GM23338 (cell line): ENCODE results near the gene MBNL3. TPM values are rescaled to one million over a fixed set of nuclear protein-coding genes. Genes with fewer than 3 reads are reported as not detected.

Source experiments
- ATAC-seq: fragments of 200-7000 bp; cut with Tn5 transposase; 3 replicates; pipeline ENCODE4 v1.9.1; 2020
- DNase-seq: peaks from one replicate; pipeline ENCODE4 v3.0.0-alpha.2; 2015; ENCODE audit warnings: low spot score
- H2AFZ ChIP-seq: fragments of 200-600 bp; sonication (generic); 2 replicates; pipeline ENCODE4 v1.8.0; 2016; ENCODE audit warnings: antibody characterized with exemption, mild to moderate bottlenecking, moderate library complexity
- H3F3A ChIP-seq: fragments of 200-600 bp; sonication (generic); replicated peaks from 2 replicates; pipeline ENCODE4 v1.8.0; 2017; ENCODE audit warnings: antibody characterized with exemption, mixed run types, low read depth
- H3K27ac ChIP-seq: fragments of 200-600 bp; sonication (generic); 2 replicates; pipeline ENCODE4 v1.6.1; 2016; ENCODE audit warnings: low read depth
- H3K27me3 ChIP-seq: fragments of 200-600 bp; sonication (generic); 2 replicates; pipeline ENCODE4 v1.8.0; 2016; ENCODE audit warnings: mild to moderate bottlenecking, mixed run types, moderate library complexity; ENCODE audit not compliant: insufficient read depth
- H3K36me3 ChIP-seq: fragments of 200-600 bp; sonication (generic); 2 replicates; pipeline ENCODE4 v1.8.0; 2016; ENCODE audit warnings: mild to moderate bottlenecking; ENCODE audit not compliant: insufficient read depth
- H3K4me1 ChIP-seq: fragments of 200-600 bp; sonication (generic); 2 replicates; pipeline ENCODE4 v1.8.0; 2016; ENCODE audit warnings: mild to moderate bottlenecking, moderate library complexity; ENCODE audit not compliant: insufficient read depth
- H3K4me2 ChIP-seq: fragments of 200-600 bp; sonication (generic); 2 replicates; pipeline ENCODE4 v1.7.1; 2017; ENCODE audit warnings: mixed run types
- H3K4me3 ChIP-seq: fragments of 200-600 bp; sonication (generic); 2 replicates; pipeline ENCODE4 v1.6.1; 2016; ENCODE audit warnings: mixed run types
- H3K79me2 ChIP-seq: fragments of 200-600 bp; sonication (generic); replicated peaks from 2 replicates; pipeline ENCODE4 v1.8.0; 2017; ENCODE audit warnings: mild to moderate bottlenecking; ENCODE audit not compliant: insufficient read depth
- H3K9me2 ChIP-seq: fragments of 200-600 bp; sonication (generic); 2 replicates; pipeline ENCODE4 v1.8.0; 2017; ENCODE audit not compliant: insufficient read depth
- H4K20me1 ChIP-seq: fragments of 200-600 bp; sonication (generic); replicated peaks from 2 replicates; pipeline ENCODE4 v1.8.0; 2017; ENCODE audit warnings: mild to moderate bottlenecking; ENCODE audit not compliant: insufficient read depth
- H3K27ac Mint-ChIP-seq: 2 replicates; pipeline ENCODE4 v1.8.0; 2020; ENCODE audit warnings: inconsistent platforms, mild to moderate bottlenecking, moderate library complexity, mixed read lengths
- H3K27me3 Mint-ChIP-seq: 3 replicates; pipeline ENCODE4 v1.8.0; 2022; ENCODE audit warnings: low read depth, mild to moderate bottlenecking, moderate library complexity, mixed read lengths, inconsistent platforms; ENCODE audit not compliant: insufficient read depth, poor library complexity
- H3K36me3 Mint-ChIP-seq: 3 replicates; pipeline ENCODE4 v1.8.0; 2021; ENCODE audit warnings: low read depth, mild to moderate bottlenecking, inconsistent platforms, moderate library complexity, mixed read lengths
- H3K4me1 Mint-ChIP-seq: 3 replicates; pipeline ENCODE4 v1.8.0; 2020; ENCODE audit warnings: mild to moderate bottlenecking, inconsistent platforms, mixed read lengths
- H3K4me3 Mint-ChIP-seq: 3 replicates; pipeline ENCODE4 v1.8.0; 2021; ENCODE audit warnings: moderate library complexity, mild to moderate bottlenecking, inconsistent platforms, mixed read lengths
- H3K9me3 Mint-ChIP-seq: 3 replicates; pipeline ENCODE4 v1.8.0; 2020; ENCODE audit warnings: moderate library complexity, mild to moderate bottlenecking, inconsistent platforms, mixed read lengths
- CREB1 ChIP-seq: fragments of 250-450 bp; sonication (Bioruptor Pico); IDR thresholded peaks from 2 replicates; pipeline ENCODE4 v1.5.0; 2020; ENCODE audit warnings: low read depth, mild to moderate bottlenecking, moderate library complexity
- EZH2 ChIP-seq: fragments of 200-600 bp; sonication (generic); IDR thresholded peaks from one replicate; pipeline ENCODE4 v1.8.0; 2017; ENCODE audit warnings: antibody characterized with exemption, mild to moderate bottlenecking, low read depth; ENCODE audit not compliant: unreplicated experiment
- EZH2phosphoT487 ChIP-seq: fragments of 200-600 bp; sonication (generic); IDR thresholded peaks from one replicate; pipeline ENCODE4 v1.8.1; 2018; ENCODE audit warnings: antibody characterized with exemption; ENCODE audit not compliant: unreplicated experiment
- JUNB ChIP-seq: IDR thresholded peaks from one replicate; pipeline ENCODE4 v1.6.1; 2016; ENCODE audit warnings: antibody characterized with exemption; ENCODE audit not compliant: unreplicated experiment
- POLR2AphosphoS5 ChIP-seq: IDR thresholded peaks from 2 replicates; pipeline ENCODE4 v1.6.1; 2016; ENCODE audit warnings: antibody characterized with exemption, low read depth
- REST ChIP-seq: IDR thresholded peaks from one replicate; pipeline ENCODE4 v1.6.1; 2018; ENCODE audit warnings: antibody characterized with exemption; ENCODE audit not compliant: unreplicated experiment
- STAT1 ChIP-seq: IDR thresholded peaks from one replicate; pipeline ENCODE4 v1.6.1; 2016; ENCODE audit warnings: antibody characterized with exemption; ENCODE audit not compliant: unreplicated experiment
- ZNF114 ChIP-seq: fragments of 250-450 bp; sonication (Bioruptor Pico); IDR thresholded peaks from 2 replicates; pipeline ENCODE4 v1.5.0; 2020; ENCODE audit warnings: mild to moderate bottlenecking, moderate library complexity
- ZNF331 ChIP-seq: fragments of 250-450 bp; sonication (Bioruptor Pico); IDR thresholded peaks from 2 replicates; pipeline ENCODE4 v1.5.0; 2020; ENCODE audit warnings: low read depth, mild to moderate bottlenecking, moderate library complexity
- polyA plus RNA-seq: library from polyadenylated mRNA; unstranded; fragments of >200 nt; fragmentation: Nextera tagmentation; extraction: Ambion mirVana; gene quantifications from 2 replicates; pipeline ENCODE4 v1.2.1, GENCODE V29; 2016
- total RNA-seq: library from RNA; depleted of rRNA; stranded (reverse); fragments of >200 nt; shearing (Covaris generic); gene quantifications from 2 replicates; pipeline ENCODE4 v1.2.3, GENCODE V29; 2014
- TF ChIP-seq, protein P1 (sequence below): IDR thresholded peaks from 2 replicates; pipeline ENCODE4 v1.6.1; 2016; ENCODE audit warnings: antibody characterized with exemption
- TF ChIP-seq, protein P2 (sequence below): fragments of 250-450 bp; sonication (Bioruptor Pico); IDR thresholded peaks from 2 replicates; pipeline ENCODE4 v1.5.0; 2020; ENCODE audit warnings: mild to moderate bottlenecking, moderate library complexity
- TF ChIP-seq, protein P3 (sequence below), 2 experiments: fragments of 200-600 bp in 1 of 2; sonication (generic) in 1 of 2; conservative IDR thresholded peaks; 2 replicates each; pipeline versions ENCODE4 v1.5.1 to v1.6.1; 2016 to 2017; ENCODE audit warnings: antibody characterized with exemption in 2 of 2, low read depth in 2 of 2, mild to moderate bottlenecking in 2 of 2, moderate library complexity in 1 of 2

Gene MBNL3
- total and polyA plus RNA-seq, 2 experiments from 2014 or later, result 2.3 to 2.4 TPM

- Mint-ChIP-seq H3K4me1 (peaks cover 5% of the 10 kb centered on the region; the same call in 2 of the 3 replicates), H3K36me3 (no peaks in the 10 kb centered on the region), H3K27ac (no peak overlapping the region), H3K9me3 (no peaks in the 10 kb centered on the region), H3K27me3 (no peaks in the 10 kb centered on the region), H3K4me3 (no peak overlapping the region)
- Histone ChIP-seq H3K4me3 (no peak overlapping the region), H3K27ac (no peak overlapping the region), H2AFZ (no peak overlapping the region), H3K36me3 (no peaks in the 10 kb centered on the region), H3K4me2 (no peak overlapping the region), H3K4me1 (peaks cover 3% of the 10 kb centered on the region; the same call in 1 of the 2 replicates), H3K9me2 (no peaks in the 10 kb centered on the region), H3K79me2 (no peaks in the 10 kb centered on the region), H3F3A (no peaks in the 10 kb centered on the region), H4K20me1 (no peaks in the 10 kb centered on the region), H3K27me3 (no peaks in the 10 kb centered on the region)
- TF ChIP-seq ZNF114 (no peak), CREB1 (CRISPR knock-in tag) (no peak), STAT1 (no peak), ZNF331 (CRISPR knock-in tag) (no peak), EZH2 (no peak), POLR2AphosphoS5 (no peak), REST (no peak), EZH2phosphoT487 (no peak), JUNB (no peak)
- TF ChIP-seq, protein P1, sequence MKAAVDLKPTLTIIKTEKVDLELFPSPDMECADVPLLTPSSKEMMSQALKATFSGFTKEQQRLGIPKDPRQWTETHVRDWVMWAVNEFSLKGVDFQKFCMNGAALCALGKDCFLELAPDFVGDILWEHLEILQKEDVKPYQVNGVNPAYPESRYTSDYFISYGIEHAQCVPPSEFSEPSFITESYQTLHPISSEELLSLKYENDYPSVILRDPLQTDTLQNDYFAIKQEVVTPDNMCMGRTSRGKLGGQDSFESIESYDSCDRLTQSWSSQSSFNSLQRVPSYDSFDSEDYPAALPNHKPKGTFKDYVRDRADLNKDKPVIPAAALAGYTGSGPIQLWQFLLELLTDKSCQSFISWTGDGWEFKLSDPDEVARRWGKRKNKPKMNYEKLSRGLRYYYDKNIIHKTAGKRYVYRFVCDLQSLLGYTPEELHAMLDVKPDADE, result no peak
- TF ChIP-seq, protein P2, sequence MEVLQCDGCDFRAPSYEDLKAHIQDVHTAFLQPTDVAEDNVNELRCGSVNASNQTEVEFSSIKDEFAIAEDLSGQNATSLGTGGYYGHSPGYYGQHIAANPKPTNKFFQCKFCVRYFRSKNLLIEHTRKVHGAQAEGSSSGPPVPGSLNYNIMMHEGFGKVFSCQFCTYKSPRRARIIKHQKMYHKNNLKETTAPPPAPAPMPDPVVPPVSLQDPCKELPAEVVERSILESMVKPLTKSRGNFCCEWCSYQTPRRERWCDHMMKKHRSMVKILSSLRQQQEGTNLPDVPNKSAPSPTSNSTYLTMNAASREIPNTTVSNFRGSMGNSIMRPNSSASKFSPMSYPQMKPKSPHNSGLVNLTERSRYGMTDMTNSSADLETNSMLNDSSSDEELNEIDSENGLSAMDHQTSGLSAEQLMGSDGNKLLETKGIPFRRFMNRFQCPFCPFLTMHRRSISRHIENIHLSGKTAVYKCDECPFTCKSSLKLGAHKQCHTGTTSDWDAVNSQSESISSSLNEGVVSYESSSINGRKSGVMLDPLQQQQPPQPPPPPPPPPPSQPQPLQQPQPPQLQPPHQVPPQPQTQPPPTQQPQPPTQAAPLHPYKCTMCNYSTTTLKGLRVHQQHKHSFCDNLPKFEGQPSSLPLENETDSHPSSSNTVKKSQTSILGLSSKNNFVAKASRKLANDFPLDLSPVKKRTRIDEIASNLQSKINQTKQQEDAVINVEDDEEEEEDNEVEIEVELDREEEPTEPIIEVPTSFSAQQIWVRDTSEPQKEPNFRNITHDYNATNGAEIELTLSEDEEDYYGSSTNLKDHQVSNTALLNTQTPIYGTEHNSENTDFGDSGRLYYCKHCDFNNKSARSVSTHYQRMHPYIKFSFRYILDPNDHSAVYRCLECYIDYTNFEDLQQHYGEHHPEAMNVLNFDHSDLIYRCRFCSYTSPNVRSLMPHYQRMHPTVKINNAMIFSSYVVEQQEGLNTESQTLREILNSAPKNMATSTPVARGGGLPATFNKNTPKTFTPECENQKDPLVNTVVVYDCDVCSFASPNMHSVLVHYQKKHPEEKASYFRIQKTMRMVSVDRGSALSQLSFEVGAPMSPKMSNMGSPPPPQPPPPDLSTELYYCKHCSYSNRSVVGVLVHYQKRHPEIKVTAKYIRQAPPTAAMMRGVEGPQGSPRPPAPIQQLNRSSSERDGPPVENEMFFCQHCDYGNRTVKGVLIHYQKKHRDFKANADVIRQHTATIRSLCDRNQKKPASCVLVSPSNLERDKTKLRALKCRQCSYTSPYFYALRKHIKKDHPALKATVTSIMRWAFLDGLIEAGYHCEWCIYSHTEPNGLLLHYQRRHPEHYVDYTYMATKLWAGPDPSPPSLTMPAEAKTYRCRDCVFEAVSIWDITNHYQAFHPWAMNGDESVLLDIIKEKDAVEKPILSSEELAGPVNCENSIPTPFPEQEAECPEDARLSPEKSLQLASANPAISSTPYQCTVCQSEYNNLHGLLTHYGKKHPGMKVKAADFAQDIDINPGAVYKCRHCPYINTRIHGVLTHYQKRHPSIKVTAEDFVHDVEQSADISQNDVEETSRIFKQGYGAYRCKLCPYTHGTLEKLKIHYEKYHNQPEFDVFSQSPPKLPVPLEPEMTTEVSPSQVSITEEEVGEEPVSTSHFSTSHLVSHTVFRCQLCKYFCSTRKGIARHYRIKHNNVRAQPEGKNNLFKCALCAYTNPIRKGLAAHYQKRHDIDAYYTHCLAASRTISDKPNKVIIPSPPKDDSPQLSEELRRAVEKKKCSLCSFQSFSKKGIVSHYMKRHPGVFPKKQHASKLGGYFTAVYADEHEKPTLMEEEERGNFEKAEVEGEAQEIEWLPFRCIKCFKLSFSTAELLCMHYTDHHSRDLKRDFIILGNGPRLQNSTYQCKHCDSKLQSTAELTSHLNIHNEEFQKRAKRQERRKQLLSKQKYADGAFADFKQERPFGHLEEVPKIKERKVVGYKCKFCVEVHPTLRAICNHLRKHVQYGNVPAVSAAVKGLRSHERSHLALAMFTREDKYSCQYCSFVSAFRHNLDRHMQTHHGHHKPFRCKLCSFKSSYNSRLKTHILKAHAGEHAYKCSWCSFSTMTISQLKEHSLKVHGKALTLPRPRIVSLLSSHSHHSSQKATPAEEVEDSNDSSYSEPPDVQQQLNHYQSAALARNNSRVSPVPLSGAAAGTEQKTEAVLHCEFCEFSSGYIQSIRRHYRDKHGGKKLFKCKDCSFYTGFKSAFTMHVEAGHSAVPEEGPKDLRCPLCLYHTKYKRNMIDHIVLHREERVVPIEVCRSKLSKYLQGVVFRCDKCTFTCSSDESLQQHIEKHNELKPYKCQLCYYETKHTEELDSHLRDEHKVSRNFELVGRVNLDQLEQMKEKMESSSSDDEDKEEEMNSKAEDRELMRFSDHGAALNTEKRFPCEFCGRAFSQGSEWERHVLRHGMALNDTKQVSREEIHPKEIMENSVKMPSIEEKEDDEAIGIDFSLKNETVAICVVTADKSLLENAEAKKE (CRISPR knock-in tag), result no peak
- TF ChIP-seq, protein P3, sequence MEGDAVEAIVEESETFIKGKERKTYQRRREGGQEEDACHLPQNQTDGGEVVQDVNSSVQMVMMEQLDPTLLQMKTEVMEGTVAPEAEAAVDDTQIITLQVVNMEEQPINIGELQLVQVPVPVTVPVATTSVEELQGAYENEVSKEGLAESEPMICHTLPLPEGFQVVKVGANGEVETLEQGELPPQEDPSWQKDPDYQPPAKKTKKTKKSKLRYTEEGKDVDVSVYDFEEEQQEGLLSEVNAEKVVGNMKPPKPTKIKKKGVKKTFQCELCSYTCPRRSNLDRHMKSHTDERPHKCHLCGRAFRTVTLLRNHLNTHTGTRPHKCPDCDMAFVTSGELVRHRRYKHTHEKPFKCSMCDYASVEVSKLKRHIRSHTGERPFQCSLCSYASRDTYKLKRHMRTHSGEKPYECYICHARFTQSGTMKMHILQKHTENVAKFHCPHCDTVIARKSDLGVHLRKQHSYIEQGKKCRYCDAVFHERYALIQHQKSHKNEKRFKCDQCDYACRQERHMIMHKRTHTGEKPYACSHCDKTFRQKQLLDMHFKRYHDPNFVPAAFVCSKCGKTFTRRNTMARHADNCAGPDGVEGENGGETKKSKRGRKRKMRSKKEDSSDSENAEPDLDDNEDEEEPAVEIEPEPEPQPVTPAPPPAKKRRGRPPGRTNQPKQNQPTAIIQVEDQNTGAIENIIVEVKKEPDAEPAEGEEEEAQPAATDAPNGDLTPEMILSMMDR (conservative IDR thresholded peaks at IDR 0.05; ENCODE audit: low read depth in 2 of 2), result no peak
- ATAC-seq (no peak), DNase-seq (no peak)
Observed at GRCh38 chrX:132378281-132378680, 110.6 kb downstream of the MBNL3 start.
